DMS79 treated with DMSO at 0.1 percent for 48 hours (cell line): ENCODE results near the gene SIAH2.
A peak's percentile ranks its signal among the peaks of the same experiment; 100 is the strongest.
"Not testable (repeated sequence)": the region's sequence is repeated elsewhere in the genome, so short reads cannot be mapped to it uniquely, and the experiment has no call there.

Source experiments
- DNase-seq: peaks from one replicate; lab custom pipeline; 2025; lab: John Stamatoyannopoulos, UW

The SIAH2 gene, protein sequence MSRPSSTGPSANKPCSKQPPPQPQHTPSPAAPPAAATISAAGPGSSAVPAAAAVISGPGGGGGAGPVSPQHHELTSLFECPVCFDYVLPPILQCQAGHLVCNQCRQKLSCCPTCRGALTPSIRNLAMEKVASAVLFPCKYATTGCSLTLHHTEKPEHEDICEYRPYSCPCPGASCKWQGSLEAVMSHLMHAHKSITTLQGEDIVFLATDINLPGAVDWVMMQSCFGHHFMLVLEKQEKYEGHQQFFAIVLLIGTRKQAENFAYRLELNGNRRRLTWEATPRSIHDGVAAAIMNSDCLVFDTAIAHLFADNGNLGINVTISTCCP

GRCh38 chr3:150763122-150763840, at the start of gene SIAH2:
TSS of gene SIAH2 (minus strand) at chr3:150763169. CDS start at chr3:150762849, 320 bp downstream.
- DNase-seq = peak; percentile 88

DNA sequence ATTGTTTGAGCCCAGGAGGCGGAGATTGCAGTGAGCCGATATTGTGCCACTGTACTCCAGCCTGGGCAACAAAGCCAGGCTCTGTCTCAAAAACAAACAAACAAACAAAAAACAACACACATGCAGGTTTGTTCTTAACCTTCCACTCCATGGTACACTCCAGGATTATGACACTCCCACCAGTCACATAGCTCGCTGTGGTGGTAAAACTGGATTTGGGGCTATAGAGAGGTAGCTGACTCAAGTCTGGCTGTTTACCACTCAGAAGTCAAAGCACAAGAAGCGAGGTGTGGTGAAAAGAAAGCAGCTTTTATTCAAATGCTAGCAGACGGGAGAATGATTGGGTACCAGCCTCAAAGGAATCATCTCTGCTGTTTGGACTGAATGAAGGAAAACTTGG, 49.0 kb upstream of the SIAH2 start:
- DNase-seq = no peak

GRCh38 chr3:150810641-150811040, 47.7 kb upstream of the SIAH2 start:
- DNase-seq = no peak

GRCh38 chr3:150806185-150806835, 43.3 kb upstream of the SIAH2 start:
- DNase-seq = no peak

GRCh38 chr3:150805354-150805753, 42.4 kb upstream of the SIAH2 start:
- no peak for DNase-seq

DNA sequence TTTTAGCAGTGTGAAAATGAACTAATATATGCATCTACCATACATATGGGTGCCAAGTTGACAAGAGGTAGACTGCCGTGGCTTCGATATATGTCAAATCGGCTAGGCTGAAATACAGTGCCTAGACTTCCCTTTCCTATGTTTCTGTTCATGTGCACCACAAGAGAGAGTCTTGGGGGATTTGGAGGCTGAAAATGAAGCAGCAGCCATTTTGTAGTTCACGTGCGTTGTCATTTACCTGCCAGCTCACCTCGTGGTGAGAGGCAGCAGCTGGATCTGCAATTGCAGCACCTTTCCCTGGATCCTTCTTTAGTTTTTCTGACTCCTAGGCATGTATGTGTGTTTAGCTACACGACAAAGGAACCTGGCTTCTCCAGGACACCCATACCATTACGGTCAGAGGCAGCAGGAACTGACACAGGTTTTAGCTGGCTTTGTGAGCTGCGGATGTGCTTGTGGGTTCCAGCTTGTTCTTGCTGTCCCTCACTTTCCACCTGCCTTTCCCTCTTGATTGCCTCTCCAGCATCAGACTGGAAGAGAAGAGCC, 40.5 kb upstream of the SIAH2 start:
- DNase-seq = no peak

- DNase-seq = no peak
These were observed 37.8 kb upstream of the SIAH2 start for GRCh38 chr3:150800722-150801121.

- no peak for DNase-seq
These were observed 35.2 kb upstream of the SIAH2 start for GRCh38 chr3:150798122-150798618.

DNA sequence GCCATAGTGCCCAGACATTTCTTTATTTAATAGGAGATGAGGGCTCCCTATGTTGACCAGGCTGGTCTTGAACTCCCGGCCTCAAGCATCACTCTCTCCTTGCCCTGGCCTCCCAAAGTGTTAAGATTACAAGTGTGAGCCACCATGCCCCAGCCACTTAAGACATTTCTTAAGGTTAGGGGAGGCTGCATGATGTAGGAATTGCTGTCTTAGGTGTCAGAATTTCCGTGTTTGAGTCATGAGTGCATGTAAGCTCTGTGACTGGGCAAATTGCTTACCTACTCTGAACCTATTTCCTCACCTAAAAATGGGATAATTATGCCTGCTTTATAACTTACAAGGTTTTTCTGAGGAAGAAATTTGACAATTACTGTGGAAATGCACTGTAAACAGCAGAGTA, 34.2 kb upstream of the SIAH2 start:
- DNase-seq = no peak

DNA sequence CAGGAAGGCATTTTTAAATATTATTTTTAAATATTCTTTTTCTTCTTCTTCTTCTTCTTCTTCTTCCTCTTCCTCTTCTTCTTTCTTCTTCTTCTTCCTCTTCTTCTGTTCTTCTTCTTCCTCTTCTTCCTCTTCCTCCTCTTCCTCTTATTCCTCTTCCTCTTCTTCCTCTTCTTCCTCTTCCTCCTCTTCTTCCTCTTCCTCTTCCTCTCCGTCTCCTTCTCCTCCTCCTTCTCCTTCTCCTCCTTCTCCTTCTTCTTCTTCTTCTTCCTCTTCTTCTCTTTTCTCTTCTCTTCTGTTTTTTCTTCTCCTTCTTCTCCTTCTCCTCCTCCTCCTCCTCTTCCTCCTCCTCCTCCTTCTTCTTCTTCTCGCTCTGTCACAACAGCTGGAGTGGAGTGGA, 33.6 kb upstream of the SIAH2 start:
- not testable (repeated sequence) for DNase-seq

DNA sequence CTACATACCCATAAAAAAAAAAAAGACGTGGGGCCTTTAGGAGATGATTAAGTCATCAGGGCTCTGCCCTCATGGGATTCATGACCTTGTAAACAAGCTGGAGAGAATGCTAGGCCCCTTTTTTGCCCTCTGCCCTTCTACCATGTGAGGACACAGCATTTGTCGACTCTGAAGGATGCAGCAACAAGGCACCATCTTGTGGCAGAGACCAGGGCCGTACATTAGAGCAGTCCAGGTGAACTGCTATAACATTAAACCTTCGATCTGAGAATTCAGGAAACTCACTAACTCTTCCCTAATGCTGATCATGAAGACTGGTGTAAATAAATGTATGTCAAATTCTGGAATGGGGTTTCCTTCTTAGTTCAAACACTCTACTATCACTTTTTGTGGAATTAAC, 30.7 kb upstream of the SIAH2 start:
- DNase-seq = no peak

DNA sequence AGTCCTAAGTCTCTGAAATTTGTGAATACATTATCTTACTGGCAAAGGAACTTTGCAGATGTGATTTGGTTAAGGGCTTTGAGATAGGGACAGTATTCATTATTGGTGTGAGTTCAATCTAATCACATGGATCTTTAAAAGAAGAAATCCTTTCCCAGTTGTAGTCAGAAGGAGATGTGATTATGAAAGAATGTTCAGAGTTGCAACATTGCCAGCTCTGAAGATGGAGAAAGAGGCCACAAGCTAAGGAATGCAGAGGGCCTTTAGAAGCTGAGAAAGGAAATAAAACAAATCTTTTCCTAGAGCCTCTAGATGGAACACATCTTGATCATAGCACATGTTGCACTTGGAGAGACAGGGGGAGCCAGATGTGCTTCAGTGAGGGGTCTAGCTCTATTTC, 27.7 kb upstream of the SIAH2 start:
- DNase-seq = no peak

GRCh38 chr3:150789451-150789850, 26.5 kb upstream of the SIAH2 start:
- DNase-seq = no peak

GRCh38 chr3:150787741-150788370, 24.9 kb upstream of the SIAH2 start:
- DNase-seq = peak; percentile 33

DNA sequence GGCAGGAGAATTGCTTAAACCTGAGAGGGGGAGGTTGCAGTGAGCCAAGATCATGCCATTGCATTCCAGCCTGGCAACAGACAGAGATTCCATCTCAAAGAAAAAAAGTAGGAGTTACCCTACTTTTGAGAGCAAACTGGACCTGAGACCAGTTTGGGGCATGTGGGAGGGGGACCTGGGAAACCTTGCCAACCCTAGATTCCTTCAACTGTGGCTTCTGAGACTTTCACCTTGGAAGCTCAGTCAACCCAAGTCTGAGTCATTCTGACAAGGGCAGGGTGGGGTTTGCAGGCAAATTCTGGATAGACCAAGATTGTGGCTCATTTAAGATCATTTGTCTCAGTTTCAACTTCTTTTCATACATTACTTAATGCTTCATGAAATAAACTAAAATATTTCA, 23.8 kb upstream of the SIAH2 start:
- DNase-seq = no peak

GRCh38 chr3:150784747-150785125, 21.8 kb upstream of the SIAH2 start:
- DNase-seq = no peak

- no peak for DNase-seq
These were observed 21.2 kb upstream of the SIAH2 start for GRCh38 chr3:150783920-150784746.

DNA sequence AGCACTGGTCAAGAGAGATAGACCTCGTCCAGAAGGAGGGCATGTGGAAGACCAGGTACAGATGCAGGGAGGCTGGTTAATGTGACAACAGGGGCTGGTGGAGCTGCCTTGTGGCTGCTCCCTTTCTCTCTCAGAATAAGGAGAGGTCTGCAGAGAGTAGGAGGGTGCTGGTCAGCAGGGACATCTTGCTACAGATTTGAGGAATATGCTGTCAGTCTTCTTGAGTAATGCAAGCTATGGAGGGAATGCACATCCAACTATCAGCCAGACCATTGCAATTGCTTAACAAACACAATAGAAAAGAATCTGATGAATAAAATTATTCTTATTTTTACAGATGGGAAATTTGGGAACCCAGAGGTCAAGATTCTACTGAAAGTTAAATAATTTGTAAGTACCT, 20.3 kb upstream of the SIAH2 start:
- DNase-seq = no peak

GRCh38 chr3:150779402-150779858, 16.5 kb upstream of the SIAH2 start:
- no peak for DNase-seq

GRCh38 chr3:150778793-150779401, 15.9 kb upstream of the SIAH2 start:
- no peak for DNase-seq
